ENCODE measurements around the gene ISOC2.
"Not testable (repeated sequence)": the region's sequence is repeated elsewhere in the genome, so short reads cannot be mapped to it uniquely, and the experiment has no call there.

Gene ISOC2

GRCh38 chr19:55410168-55410567 is 51.3 kb downstream of the ISOC2 start:
- FAIRE-seq (no peak), DNase-seq (ENCODE audit: low spot score) (no peak)

DNA sequence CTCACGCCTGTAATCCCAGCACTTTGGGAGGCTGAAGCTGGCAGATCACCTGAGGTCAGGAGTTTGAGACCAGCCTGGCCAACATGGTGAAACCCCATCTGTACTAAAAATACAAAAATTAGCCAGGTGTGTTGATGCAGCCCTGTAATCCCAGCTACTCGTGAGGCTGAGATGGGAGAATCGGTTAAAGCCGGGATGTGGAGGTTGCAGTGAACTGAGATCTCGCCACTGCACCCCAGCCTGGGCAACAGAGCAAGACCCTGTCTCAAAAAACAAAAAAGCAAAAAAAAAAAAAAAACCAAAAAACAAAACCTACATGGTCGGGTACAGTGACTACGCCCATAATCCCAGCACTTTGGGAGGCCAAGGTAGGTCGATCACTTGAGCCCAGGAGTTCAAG is 52.3 kb downstream of the ISOC2 start:
- FAIRE-seq; DNase-seq (ENCODE audit: low spot score): not testable (repeated sequence)

GRCh38 chr19:55408533-55408872 is 52.9 kb downstream of the ISOC2 start:
- no peak for DNase-seq (ENCODE audit: low spot score)
- no peak for FAIRE-seq

GRCh38 chr19:55407800-55408532 is 53.5 kb downstream of the ISOC2 start:
- FAIRE-seq (no peak), DNase-seq (ENCODE audit: low spot score) (peak; percentile 98)

DNA sequence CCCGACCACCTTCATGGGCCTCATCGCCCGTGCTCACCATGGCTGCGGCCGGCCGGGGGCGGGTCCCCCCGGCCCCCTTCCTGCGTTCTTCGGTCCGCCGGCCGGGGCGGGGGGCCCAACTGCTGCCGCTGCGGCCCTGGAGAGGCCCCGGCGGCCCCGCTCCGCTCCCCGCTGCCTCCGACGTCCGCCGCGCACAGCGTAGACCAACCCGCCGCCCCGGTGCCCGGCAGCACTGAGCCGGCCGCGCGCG is 54.0 kb downstream of the ISOC2 start, which contains the start of gene UBE2S:
Gene UBE2S, minus strand, starts transcription at position 239 of the 250 bp plus-strand sequence. Its CDS starts 199 bp downstream, at position 40.
- FAIRE-seq; DNase-seq (ENCODE audit: low spot score): not testable (repeated sequence)

- DNase-seq (ENCODE audit: low spot score) (no peak), FAIRE-seq (no peak)
Observed at GRCh38 chr19:55406826-55407549, 54.5 kb downstream of the ISOC2 start.

DNA sequence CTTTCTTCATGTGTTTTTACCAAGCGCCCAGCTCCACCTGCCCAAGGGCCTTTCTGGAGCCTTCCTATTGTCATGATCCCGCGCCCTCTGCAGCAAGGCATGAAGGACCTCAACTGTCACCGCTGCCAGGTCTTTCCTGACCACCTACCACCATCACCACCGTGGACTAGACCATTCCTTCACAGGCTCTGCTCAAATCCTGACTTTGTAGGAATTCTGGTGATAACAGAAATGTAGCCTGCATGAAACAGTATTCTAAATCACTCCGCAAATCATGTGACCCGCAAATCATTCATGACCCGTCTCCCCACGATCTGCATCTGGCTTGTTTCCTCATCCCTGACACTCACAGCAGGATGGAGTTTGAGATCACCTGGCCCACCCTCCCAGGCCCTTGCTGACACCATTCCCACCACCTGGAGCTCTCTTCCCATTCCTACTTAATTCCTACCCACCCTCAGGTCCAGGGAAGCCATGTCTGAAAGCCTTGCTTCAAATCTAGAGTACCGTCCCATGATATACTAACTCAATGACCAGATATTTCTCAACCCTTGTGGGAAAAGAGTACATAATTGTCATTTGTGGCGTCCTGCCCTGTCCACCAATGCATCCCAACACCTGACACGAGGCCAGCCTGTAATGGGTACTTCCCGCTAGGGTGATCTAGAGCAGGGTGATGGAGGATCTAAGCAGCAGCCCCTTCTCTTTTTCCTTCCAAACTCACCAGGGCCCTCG is 55.2 kb downstream of the ISOC2 start:
- no peak for DNase-seq (ENCODE audit: low spot score)
- no peak for FAIRE-seq

GRCh38 chr19:55405638-55406037 is 55.8 kb downstream of the ISOC2 start:
- FAIRE-seq = no peak
- DNase-seq (ENCODE audit: low spot score) = no peak
